Measurements from ENCODE around the gene SLC7A5. TPM values are rescaled to one million over a fixed set of nuclear protein-coding genes. Genes with fewer than 3 reads are reported as not detected.
"Not testable (repeated sequence)": the region's sequence is repeated elsewhere in the genome, so short reads cannot be mapped to it uniquely, and the experiment has no call there.

The SLC7A5 gene
- total RNA-seq, 1 donor from 2014 or later = 205 TPM

- DNase-seq = no peak
- TF ChIP-seq CTCF (IDR thresholded peaks at IDR 0.05; ENCODE audit: partially characterized antibody, unreplicated experiment) = no peak
- no peak overlapping the region for H3K4me3 Mint-ChIP-seq (ENCODE audit: unreplicated experiment)
- peaks cover 8% of the 10 kb centered on the region for H3K9me3 Mint-ChIP-seq (ENCODE audit: unreplicated experiment)
- H3K27ac Mint-ChIP-seq (ENCODE audit: unreplicated experiment) = no peak overlapping the region
- H3K36me3 Mint-ChIP-seq (ENCODE audit: unreplicated experiment) = peaks cover 7% of the 10 kb centered on the region
- peaks cover 2% of the 10 kb centered on the region for H3K27me3 Mint-ChIP-seq (ENCODE audit: unreplicated experiment)
- peaks cover 15% of the 10 kb centered on the region for H3K4me1 Mint-ChIP-seq (ENCODE audit: low read depth, unreplicated experiment)
Observed at GRCh38 chr16:87877942-87878507, 8.7 kb upstream of the SLC7A5 start.

GRCh38 chr16:87874639-87875427 lies 5.5 kb upstream of the SLC7A5 start:
- H3K4me1 Mint-ChIP-seq (ENCODE audit: low read depth, unreplicated experiment) = peaks cover 5% of the 10 kb centered on the region
- DNase-seq = no peak
- no peak for TF ChIP-seq CTCF (IDR thresholded peaks at IDR 0.05; ENCODE audit: partially characterized antibody, unreplicated experiment)
- H3K27ac Mint-ChIP-seq (ENCODE audit: unreplicated experiment) = peak overlapping the region; percentile 9
- peaks cover 6% of the 10 kb centered on the region for H3K27me3 Mint-ChIP-seq (ENCODE audit: unreplicated experiment)
- H3K4me3 Mint-ChIP-seq (ENCODE audit: unreplicated experiment) = no peak overlapping the region
- peaks cover 9% of the 10 kb centered on the region for H3K9me3 Mint-ChIP-seq (ENCODE audit: unreplicated experiment)
- H3K36me3 Mint-ChIP-seq (ENCODE audit: unreplicated experiment) = peaks cover 7% of the 10 kb centered on the region

- H3K4me3 Mint-ChIP-seq (ENCODE audit: unreplicated experiment) = peak overlapping the region; percentile 69
- H3K4me1 Mint-ChIP-seq (ENCODE audit: low read depth, unreplicated experiment); H3K9me3 Mint-ChIP-seq (ENCODE audit: unreplicated experiment); H3K36me3 Mint-ChIP-seq (ENCODE audit: unreplicated experiment); DNase-seq: not testable (repeated sequence)
- peaks cover 10% of the 10 kb centered on the region for H3K27me3 Mint-ChIP-seq (ENCODE audit: unreplicated experiment)
- peak overlapping the region; percentile 48 for H3K27ac Mint-ChIP-seq (ENCODE audit: unreplicated experiment)
Observed at GRCh38 chr16:87870418-87871291, 1.3 kb upstream of the SLC7A5 start.

- Mint-ChIP-seq H3K27me3 (ENCODE audit: unreplicated experiment) (peaks cover 10% of the 10 kb centered on the region), H3K27ac (ENCODE audit: unreplicated experiment) (peak overlapping the region; percentile 28), H3K4me3 (ENCODE audit: unreplicated experiment) (peak overlapping the region; percentile 69)
- H3K36me3 Mint-ChIP-seq (ENCODE audit: unreplicated experiment); DNase-seq; H3K4me1 Mint-ChIP-seq (ENCODE audit: low read depth, unreplicated experiment); H3K9me3 Mint-ChIP-seq (ENCODE audit: unreplicated experiment): not testable (repeated sequence)
Observed at GRCh38 chr16:87869879-87870417, 641 bp upstream of the SLC7A5 start.

GRCh38 chr16:87868254-87869029 lies 865 bp downstream of the SLC7A5 start:
- not testable (repeated sequence) for H3K9me3 Mint-ChIP-seq (ENCODE audit: unreplicated experiment); DNase-seq; H3K36me3 Mint-ChIP-seq (ENCODE audit: unreplicated experiment)
- peaks cover 11% of the 10 kb centered on the region for H3K4me1 Mint-ChIP-seq (ENCODE audit: low read depth, unreplicated experiment)
- H3K4me3 Mint-ChIP-seq (ENCODE audit: unreplicated experiment) = peak overlapping the region; percentile 93
- H3K27ac Mint-ChIP-seq (ENCODE audit: unreplicated experiment) = peak overlapping the region; percentile 89
- peaks cover 10% of the 10 kb centered on the region for H3K27me3 Mint-ChIP-seq (ENCODE audit: unreplicated experiment)

GRCh38 chr16:87865902-87866555 lies 3.3 kb downstream of the SLC7A5 start:
- not testable (repeated sequence) for H3K9me3 Mint-ChIP-seq (ENCODE audit: unreplicated experiment); DNase-seq; H3K36me3 Mint-ChIP-seq (ENCODE audit: unreplicated experiment); H3K27ac Mint-ChIP-seq (ENCODE audit: unreplicated experiment); H3K27me3 Mint-ChIP-seq (ENCODE audit: unreplicated experiment)
- H3K4me3 Mint-ChIP-seq (ENCODE audit: unreplicated experiment) = peak overlapping the region; percentile 93
- H3K4me1 Mint-ChIP-seq (ENCODE audit: low read depth, unreplicated experiment) = peaks cover 11% of the 10 kb centered on the region
